Cerebellar nuclear complex (tissue), 1 donor: ENCODE measurements around the gene PCDHGB5.

Experiments used
- DNase-seq, 2 experiments: peaks; one replicate each; lab custom pipeline; 2025; lab: John Stamatoyannopoulos, UW

Gene PCDHGB5

DNA sequence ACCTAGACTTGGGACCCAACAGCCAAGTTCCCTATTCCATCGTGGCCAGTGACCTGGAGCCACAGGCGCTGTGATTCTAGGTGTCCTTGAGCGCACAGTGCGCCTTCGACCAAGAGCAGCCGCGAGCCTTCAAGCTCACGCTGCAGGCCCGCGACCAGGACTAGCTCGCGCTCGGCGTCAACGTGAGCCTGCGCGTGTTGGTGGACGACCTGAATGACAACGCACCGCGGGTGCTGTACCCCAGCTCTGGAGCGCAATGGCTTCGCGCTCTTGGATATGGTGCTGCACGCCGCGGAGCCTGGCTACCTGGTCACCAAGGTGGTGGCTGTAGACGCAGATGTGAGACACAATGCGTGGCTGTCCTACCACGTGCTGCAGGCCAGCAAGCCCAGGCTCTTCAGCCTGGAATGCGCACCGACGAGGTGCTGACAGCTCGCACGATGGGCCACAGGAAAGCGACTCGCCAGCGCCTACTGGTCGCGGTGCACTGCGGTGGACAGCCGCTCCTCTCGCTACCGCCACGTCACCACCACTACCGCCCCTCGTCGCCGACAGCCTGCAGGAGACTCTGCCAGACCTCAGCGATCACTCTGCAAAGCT, 43.9 kb downstream of the PCDHGB5 start:
- no peak for DNase-seq
